ENCODE results near the gene LNX1. TPM values are rescaled to one million over a fixed set of nuclear protein-coding genes. Genes with fewer than 3 reads are reported as not detected.
A peak's percentile ranks its signal among the peaks of the same experiment; 100 is the strongest.

LNX1 gene
- total RNA-seq, 1 donor from 2014 or later: 4.4 TPM

- Histone ChIP-seq H3K9me3 (ENCODE audit: insufficient read depth, low read depth, low read length) (no peaks in the 10 kb centered on the region), H3K36me3 (ENCODE audit: insufficient read depth, low read length) (peaks cover 18% of the 10 kb centered on the region), H3K4me2 (ENCODE audit: low read length) (no peak overlapping the region), H4K20me1 (ENCODE audit: insufficient read depth, low read length) (no peaks in the 10 kb centered on the region), H3K79me2 (ENCODE audit: insufficient read depth, low read length) (no peaks in the 10 kb centered on the region), H2AFZ (ENCODE audit: low read depth, low read length) (no peak overlapping the region), H3K27ac (ENCODE audit: low read depth, low read length) (peak overlapping the region; percentile 2), H3K27me3 (ENCODE audit: insufficient read depth, low read length) (no peaks in the 10 kb centered on the region), H3K4me3 (ENCODE audit: insufficient read depth, low read depth, low read length) (no peak overlapping the region), H3K4me1 (ENCODE audit: insufficient read depth, low read length) (peaks cover 5% of the 10 kb centered on the region), H3K9ac (ENCODE audit: low read length) (no peak overlapping the region)
- H3K27me3 Mint-ChIP-seq (ENCODE audit: low read depth, unreplicated experiment): no peaks in the 10 kb centered on the region
- H3K36me3 Mint-ChIP-seq (ENCODE audit: low read depth, unreplicated experiment): peaks cover 7% of the 10 kb centered on the region
- DNase-seq (ENCODE audit: low read depth) (peak; percentile 60), FAIRE-seq (peak; percentile 62)
- no peak overlapping the region for H3K4me3 Mint-ChIP-seq (ENCODE audit: unreplicated experiment)
- H3K9me3 Mint-ChIP-seq (ENCODE audit: unreplicated experiment): no peaks in the 10 kb centered on the region
- no peak for TF ChIP-seq CTCF (IDR thresholded peaks at IDR 0.05; ENCODE audit: insufficient read depth, low read depth, low read length)
- no peak for TF ChIP-seq EZH2 (IDR thresholded peaks at IDR 0.05; ENCODE audit: insufficient read depth, low read length)
- H3K4me1 Mint-ChIP-seq (ENCODE audit: low read depth, unreplicated experiment): peaks cover 20% of the 10 kb centered on the region
- H3K27ac Mint-ChIP-seq (ENCODE audit: unreplicated experiment): peak overlapping the region; percentile 20
Observed at GRCh38 chr4:53459548-53459947, 131.7 kb downstream of the LNX1 start.

GRCh38 chr4:53456178-53456577, 135.1 kb downstream of the LNX1 start:
- Mint-ChIP-seq H3K4me3 (ENCODE audit: unreplicated experiment) (no peak overlapping the region), H3K27ac (ENCODE audit: unreplicated experiment) (no peak overlapping the region), H3K9me3 (ENCODE audit: unreplicated experiment) (no peaks in the 10 kb centered on the region), H3K36me3 (ENCODE audit: low read depth, unreplicated experiment) (peaks cover 14% of the 10 kb centered on the region), H3K4me1 (ENCODE audit: low read depth, unreplicated experiment) (peaks cover 14% of the 10 kb centered on the region), H3K27me3 (ENCODE audit: low read depth, unreplicated experiment) (no peaks in the 10 kb centered on the region)
- FAIRE-seq (no peak), DNase-seq (ENCODE audit: low read depth) (no peak)
- TF ChIP-seq EZH2 (IDR thresholded peaks at IDR 0.05; ENCODE audit: insufficient read depth, low read length) (no peak), CTCF (IDR thresholded peaks at IDR 0.05; ENCODE audit: insufficient read depth, low read depth, low read length) (no peak)
- H3K4me2 ChIP-seq (ENCODE audit: low read length): no peak overlapping the region
- no peaks in the 10 kb centered on the region for H3K9me3 ChIP-seq (ENCODE audit: insufficient read depth, low read depth, low read length)
- H3K27ac ChIP-seq (ENCODE audit: low read depth, low read length): no peak overlapping the region
- H3K4me1 ChIP-seq (ENCODE audit: insufficient read depth, low read length): peaks cover 5% of the 10 kb centered on the region
- H3K9ac ChIP-seq (ENCODE audit: low read length): no peak overlapping the region
- no peaks in the 10 kb centered on the region for H3K79me2 ChIP-seq (ENCODE audit: insufficient read depth, low read length)
- no peak overlapping the region for H3K4me3 ChIP-seq (ENCODE audit: insufficient read depth, low read depth, low read length)
- peaks cover 22% of the 10 kb centered on the region for H3K36me3 ChIP-seq (ENCODE audit: insufficient read depth, low read length)
- no peaks in the 10 kb centered on the region for H3K27me3 ChIP-seq (ENCODE audit: insufficient read depth, low read length)
- H4K20me1 ChIP-seq (ENCODE audit: insufficient read depth, low read length): no peaks in the 10 kb centered on the region
- no peak overlapping the region for H2AFZ ChIP-seq (ENCODE audit: low read depth, low read length)

GRCh38 chr4:53455766-53456165, 135.5 kb downstream of the LNX1 start:
- no peaks in the 10 kb centered on the region for H3K79me2 ChIP-seq (ENCODE audit: insufficient read depth, low read length)
- TF ChIP-seq CTCF (IDR thresholded peaks at IDR 0.05; ENCODE audit: insufficient read depth, low read depth, low read length): no peak
- no peak for TF ChIP-seq EZH2 (IDR thresholded peaks at IDR 0.05; ENCODE audit: insufficient read depth, low read length)
- H3K9me3 ChIP-seq (ENCODE audit: insufficient read depth, low read depth, low read length): no peaks in the 10 kb centered on the region
- H3K27me3 ChIP-seq (ENCODE audit: insufficient read depth, low read length): no peaks in the 10 kb centered on the region
- peaks cover 14% of the 10 kb centered on the region for H3K36me3 Mint-ChIP-seq (ENCODE audit: low read depth, unreplicated experiment)
- no peak overlapping the region for H3K27ac ChIP-seq (ENCODE audit: low read depth, low read length)
- no peaks in the 10 kb centered on the region for H3K9me3 Mint-ChIP-seq (ENCODE audit: unreplicated experiment)
- H3K4me2 ChIP-seq (ENCODE audit: low read length): no peak overlapping the region
- H3K4me1 ChIP-seq (ENCODE audit: insufficient read depth, low read length): peaks cover 5% of the 10 kb centered on the region
- FAIRE-seq (no peak), DNase-seq (ENCODE audit: low read depth) (no peak)
- no peak overlapping the region for H3K4me3 Mint-ChIP-seq (ENCODE audit: unreplicated experiment)
- H3K27ac Mint-ChIP-seq (ENCODE audit: unreplicated experiment): no peak overlapping the region
- no peaks in the 10 kb centered on the region for H4K20me1 ChIP-seq (ENCODE audit: insufficient read depth, low read length)
- H3K4me3 ChIP-seq (ENCODE audit: insufficient read depth, low read depth, low read length): no peak overlapping the region
- peaks cover 21% of the 10 kb centered on the region for H3K36me3 ChIP-seq (ENCODE audit: insufficient read depth, low read length)
- H2AFZ ChIP-seq (ENCODE audit: low read depth, low read length): no peak overlapping the region
- H3K4me1 Mint-ChIP-seq (ENCODE audit: low read depth, unreplicated experiment): peaks cover 16% of the 10 kb centered on the region
- no peak overlapping the region for H3K9ac ChIP-seq (ENCODE audit: low read length)
- H3K27me3 Mint-ChIP-seq (ENCODE audit: low read depth, unreplicated experiment): no peaks in the 10 kb centered on the region
